HCT116 (cell line): ENCODE data around the gene ZNF341. TPM values are rescaled to one million over a fixed set of nuclear protein-coding genes. Genes with fewer than 3 reads are reported as not detected.

ENCODE experiments used
- ATAC-seq: fragments of 200-7000 bp; cut with Tn5 transposase; 2 replicates; pipeline ENCODE4 v1.9.1; 2020; ENCODE audit warnings: mild to moderate bottlenecking, moderate library complexity
- BruUV-seq: library from RNA; stranded (reverse); fragments of 400-500 nt; replicated peaks from 2 replicates; lab custom pipeline; 2021; lab: Mats Ljungman, UMichigan
- CTCF ChIA-PET: fragments of 300-600 bp; sonication (Branson Sonifier 250); formaldehyde crosslinking; loops from one replicate; lab custom pipeline; 2021; ENCODE audit warnings: antibody characterized with exemption; lab: Charles Lee
- POLR2A ChIA-PET: fragments of 300-600, 350-600 bp; sonication (Branson Sonifier 250); formaldehyde crosslinking; loops from one replicate; lab custom pipeline; 2021; ENCODE audit warnings: antibody characterized with exemption; lab: Charles Lee
- RAD21 ChIA-PET, 2 experiments: fragments of 300-600 bp; sonication (Branson Sonifier 250); formaldehyde crosslinking; loops; one replicate each; lab custom pipeline; 2023; ENCODE audit warnings: low total read pairs in 2 of 2; ENCODE audit not compliant: uncharacterized antibody in 2 of 2, unreplicated experiment in 2 of 2, low non-redundant PET in 1 of 2; lab: Charles Lee
- DNase-seq: peaks from one replicate; pipeline ENCODE4 v3.0.0-alpha.2; 2010; ENCODE audit warnings: low read depth, low spot score
- H2AFZ ChIP-seq: fragments of 200-600 bp; shearing (Covaris generic), sonication (generic); 2 replicates; pipeline ENCODE4 v1.6.1; 2017; ENCODE audit warnings: low read depth, mixed run types, mixed read lengths, antibody characterized with exemption, low read length; ENCODE audit not compliant: poor library complexity, severe bottlenecking
- H3K27ac ChIP-seq: 2 replicates; pipeline ENCODE4 v1.5.1; 2012; ENCODE audit warnings: low read depth, low read length
- H3K27me3 ChIP-seq: fragments of 200-600 bp; sonication (generic); 2 replicates; pipeline ENCODE4 v1.6.1; 2016; ENCODE audit warnings: mixed run types, low read length, mixed read lengths; ENCODE audit not compliant: insufficient read depth
- H3K36me3 ChIP-seq, 2 experiments: fragments of 200-500 bp in 1 of 2; fragments of 200-600 bp in 1 of 2; sonication (Bioruptor generic) in 1 of 2; sonication (generic) in 1 of 2; 2 replicates each; pipeline versions ENCODE4 v1.5.1 to v1.6.1; 2014 to 2016; ENCODE audit warnings: low read length in 2 of 2, inconsistent platforms in 1 of 2, mixed read lengths in 1 of 2, mixed run types in 1 of 2; ENCODE audit not compliant: insufficient read depth in 2 of 2, control insufficient read depth in 1 of 2
- H3K4me1 ChIP-seq, 2 experiments: fragments of 200-600 bp in 1 of 2; sonication (generic) in 1 of 2; 2 replicates each; pipeline versions ENCODE4 v1.5.1 to v1.6.1; 2012 to 2017; ENCODE audit warnings: low read length in 2 of 2, inconsistent platforms in 1 of 2, mild to moderate bottlenecking in 1 of 2, mixed read lengths in 1 of 2, mixed run types in 1 of 2, moderate library complexity in 1 of 2; ENCODE audit not compliant: insufficient read depth in 2 of 2, control insufficient read depth in 1 of 2
- H3K4me2 ChIP-seq: fragments of 200-600 bp; sonication (generic); 2 replicates; pipeline ENCODE4 v1.6.1; 2017; ENCODE audit warnings: mixed run types, low read length, mixed read lengths
- H3K4me3 ChIP-seq, 2 experiments: fragments of 200-600 bp in 1 of 2; sonication (generic) in 1 of 2; replicated peaks in 1 of 2; 2 replicates each; pipeline ENCODE4 v1.5.1; 2011 to 2016; ENCODE audit warnings: low read length in 2 of 2, control low read depth in 1 of 2, low read depth in 1 of 2, mild to moderate bottlenecking in 1 of 2, mixed read lengths in 1 of 2, mixed run types in 1 of 2
- H3K79me2 ChIP-seq: fragments of 200-600 bp; sonication (generic); 2 replicates; pipeline ENCODE4 v1.6.1; 2017; ENCODE audit warnings: mild to moderate bottlenecking, mixed run types, low read length, moderate library complexity, mixed read lengths; ENCODE audit not compliant: insufficient read depth
- H3K9ac ChIP-seq: fragments of 200-600 bp; sonication (generic); 2 replicates; pipeline ENCODE4 v1.6.1; 2016; ENCODE audit warnings: low read length, mixed read lengths
- H3K9me2 ChIP-seq: fragments of 200-600 bp; sonication (generic), shearing (Covaris generic); 2 replicates; pipeline ENCODE4 v1.6.1; 2017; ENCODE audit warnings: mixed run types, mild to moderate bottlenecking, moderate library complexity; ENCODE audit not compliant: insufficient read depth
- H3K9me3 ChIP-seq, 2 experiments: fragments of 200-500 bp in 1 of 2; fragments of 200-600 bp in 1 of 2; sonication (Bioruptor generic) in 1 of 2; sonication (generic) in 1 of 2; 2 replicates each; pipeline ENCODE4 v1.6.1; 2014 to 2017; ENCODE audit warnings: low read length in 2 of 2, mixed read lengths in 2 of 2, inconsistent platforms in 1 of 2, low read depth in 1 of 2, mild to moderate bottlenecking in 1 of 2, mixed run types in 1 of 2, moderate library complexity in 1 of 2; ENCODE audit not compliant: control insufficient read depth in 1 of 2, insufficient read depth in 1 of 2
- H4K20me1 ChIP-seq: fragments of 200-600 bp; sonication (generic), shearing (Covaris generic); 2 replicates; pipeline ENCODE4 v1.6.1; 2017; ENCODE audit warnings: mixed run types, mild to moderate bottlenecking, moderate library complexity; ENCODE audit not compliant: insufficient read depth
- CBX3 ChIP-seq: IDR thresholded peaks from 2 replicates; pipeline ENCODE4 v1.6.1; 2012; ENCODE audit warnings: low read depth
- ELF1 ChIP-seq: IDR thresholded peaks from 2 replicates; pipeline ENCODE4 v1.6.1; 2012; ENCODE audit warnings: low read depth, borderline replicate concordance
- EZH2phosphoT487 ChIP-seq: fragments of 200-600 bp; IDR thresholded peaks from 2 replicates; pipeline ENCODE4 v1.6.1; 2018; ENCODE audit warnings: antibody characterized with exemption, borderline replicate concordance
- FOSL1 ChIP-seq: IDR thresholded peaks from 2 replicates; pipeline ENCODE4 v1.6.1; 2012; ENCODE audit warnings: low read depth
- JUND ChIP-seq: IDR thresholded peaks from 2 replicates; pipeline ENCODE4 v1.6.1; 2012
- POLR2AphosphoS5 ChIP-seq: IDR thresholded peaks from 2 replicates; pipeline ENCODE4 v1.6.1; 2011; ENCODE audit warnings: mild to moderate bottlenecking, low read depth, low read length, moderate library complexity
- RAD21 ChIP-seq: IDR thresholded peaks from 2 replicates; pipeline ENCODE4 v1.6.1; 2012; ENCODE audit warnings: low read depth, mild to moderate bottlenecking
- SIN3A ChIP-seq: IDR thresholded peaks from 2 replicates; pipeline ENCODE4 v1.6.1; 2012; ENCODE audit warnings: low read depth
- SP1 ChIP-seq: IDR thresholded peaks from 2 replicates; pipeline ENCODE4 v1.6.1; 2012; ENCODE audit warnings: low read depth
- TCF7L2 ChIP-seq: IDR thresholded peaks from 2 replicates; pipeline ENCODE4 v1.7.0; 2011; ENCODE audit warnings: borderline replicate concordance, inconsistent platforms; ENCODE audit not compliant: insufficient read depth, insufficient read length; ENCODE audit errors: extremely low read depth
- ZNF274 ChIP-seq: fragments of 200-500 bp; sonication (Bioruptor generic); IDR thresholded peaks from 2 replicates; pipeline ENCODE4 v1.6.1; 2014; ENCODE audit warnings: mild to moderate bottlenecking, low read depth, low read length, inconsistent platforms
- intact Hi-C: fragments of 100-400 bp; cut with micrococcal nuclease; formaldehyde crosslinking; loops from 2 replicates; pipeline ENCODE4 v1.10.0; 2022
- total RNA-seq: library from RNA; stranded (reverse); gene quantifications from one replicate; pipeline ENCODE4 v1.2.1, GENCODE V29; 2021; ENCODE audit not compliant: unreplicated experiment
- TF ChIP-seq, protein P1 (sequence below): IDR thresholded peaks from 2 replicates; pipeline ENCODE4 v1.6.1; 2012
- TF ChIP-seq, protein P2 (sequence below): IDR thresholded peaks from 2 replicates; pipeline ENCODE4 v1.6.1; 2011; ENCODE audit warnings: mild to moderate bottlenecking, low read length, moderate library complexity; ENCODE audit not compliant: insufficient replicate concordance; ENCODE audit errors: extremely low read depth
- TF ChIP-seq, protein P3 (sequence below): IDR thresholded peaks from 2 replicates; pipeline ENCODE4 v1.6.1; 2012; ENCODE audit warnings: low read depth

ZNF341 gene
- total RNA-seq, 1 experiment from 2014 or later: 4.9 TPM

DNA sequence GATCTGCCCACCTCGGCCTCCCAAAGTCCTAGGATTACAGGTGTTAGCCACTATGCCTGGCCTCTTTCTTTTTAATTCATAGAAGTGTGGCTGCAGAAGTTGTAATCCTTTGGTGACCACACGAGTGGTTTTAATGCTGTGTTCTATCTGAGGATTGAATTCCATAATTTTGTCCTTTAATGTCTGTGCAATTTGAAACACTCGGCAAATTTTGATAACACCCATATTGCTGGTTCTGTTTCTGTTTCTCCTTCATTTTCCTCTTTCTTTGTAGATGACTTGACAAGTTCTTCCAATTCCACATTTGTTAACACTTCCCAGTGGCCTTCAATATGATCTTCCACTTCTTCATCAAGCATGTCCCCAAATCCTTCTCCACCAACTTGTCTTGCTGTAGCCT, 76.6 kb downstream of the ZNF341 start (continued):
- TF ChIP-seq POLR2AphosphoS5 (no peak), TCF7L2 (no peak), JUND (no peak)

DNA sequence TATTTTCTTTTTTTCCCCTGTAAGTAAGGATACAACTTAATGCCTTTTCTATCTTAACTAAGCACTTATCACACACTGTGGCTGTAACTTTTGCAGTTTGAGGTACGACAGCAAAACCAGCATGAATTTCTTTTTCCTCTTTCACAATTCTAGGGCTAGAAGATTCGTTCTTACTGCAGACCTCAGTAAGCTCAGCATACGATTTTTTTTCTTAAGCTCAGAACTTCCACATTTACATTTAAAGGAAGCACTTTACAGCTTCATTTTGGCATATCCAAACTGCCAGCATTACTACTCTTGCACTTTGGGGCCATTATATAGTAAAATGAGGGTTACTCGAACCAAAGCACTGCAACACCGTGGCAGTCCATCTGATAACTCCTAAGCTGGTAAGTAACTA, 78.5 kb downstream of the ZNF341 start:
- Histone ChIP-seq H3K27ac (no peak overlapping the region), H3K9me3 (no peaks in the 10 kb centered on the region), H2AFZ (no peak overlapping the region), H3K9me2 (no peaks in the 10 kb centered on the region), H3K27me3 (no peaks in the 10 kb centered on the region), H3K4me3 (no peak overlapping the region), H3K79me2 (peaks cover 39% of the 10 kb centered on the region), H3K9ac (no peak overlapping the region), H3K4me2 (peak overlapping the region; percentile 37; the same call in 1 of the 2 replicates), H3K4me1 (peaks cover 8 to 22% of the 10 kb centered on the region in 2 experiments), H3K36me3 (no peaks in the 10 kb centered on the region; a peak in 2 of 4 replicates), H4K20me1 (no peaks in the 10 kb centered on the region)
- no TSS peak for BruUV-seq
- ChIA-PET CTCF (interaction anchor here (1.0 kb wide), 1 partner anchor 18 kb away, joined by 3 read pairs; no protein-coding TSS in a partner anchor), RAD21 (no interaction called here), POLR2A (interaction anchor here (1.2 kb wide), 1 partner anchor 302 kb away, joined by 6 read pairs; the partner anchor contains the start of gene EIF2S2)
- ATAC-seq: no peak
- TF ChIP-seq JUND: no peak
- no peak for TF ChIP-seq TCF7L2
- TF ChIP-seq, protein P1, sequence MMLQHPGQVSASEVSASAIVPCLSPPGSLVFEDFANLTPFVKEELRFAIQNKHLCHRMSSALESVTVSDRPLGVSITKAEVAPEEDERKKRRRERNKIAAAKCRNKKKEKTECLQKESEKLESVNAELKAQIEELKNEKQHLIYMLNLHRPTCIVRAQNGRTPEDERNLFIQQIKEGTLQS: no peak
- TF ChIP-seq, protein P2, sequence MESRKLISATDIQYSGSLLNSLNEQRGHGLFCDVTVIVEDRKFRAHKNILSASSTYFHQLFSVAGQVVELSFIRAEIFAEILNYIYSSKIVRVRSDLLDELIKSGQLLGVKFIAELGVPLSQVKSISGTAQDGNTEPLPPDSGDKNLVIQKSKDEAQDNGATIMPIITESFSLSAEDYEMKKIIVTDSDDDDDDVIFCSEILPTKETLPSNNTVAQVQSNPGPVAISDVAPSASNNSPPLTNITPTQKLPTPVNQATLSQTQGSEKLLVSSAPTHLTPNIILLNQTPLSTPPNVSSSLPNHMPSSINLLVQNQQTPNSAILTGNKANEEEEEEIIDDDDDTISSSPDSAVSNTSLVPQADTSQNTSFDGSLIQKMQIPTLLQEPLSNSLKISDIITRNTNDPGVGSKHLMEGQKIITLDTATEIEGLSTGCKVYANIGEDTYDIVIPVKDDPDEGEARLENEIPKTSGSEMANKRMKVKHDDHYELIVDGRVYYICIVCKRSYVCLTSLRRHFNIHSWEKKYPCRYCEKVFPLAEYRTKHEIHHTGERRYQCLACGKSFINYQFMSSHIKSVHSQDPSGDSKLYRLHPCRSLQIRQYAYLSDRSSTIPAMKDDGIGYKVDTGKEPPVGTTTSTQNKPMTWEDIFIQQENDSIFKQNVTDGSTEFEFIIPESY: no peak
- TF ChIP-seq, protein P3, sequence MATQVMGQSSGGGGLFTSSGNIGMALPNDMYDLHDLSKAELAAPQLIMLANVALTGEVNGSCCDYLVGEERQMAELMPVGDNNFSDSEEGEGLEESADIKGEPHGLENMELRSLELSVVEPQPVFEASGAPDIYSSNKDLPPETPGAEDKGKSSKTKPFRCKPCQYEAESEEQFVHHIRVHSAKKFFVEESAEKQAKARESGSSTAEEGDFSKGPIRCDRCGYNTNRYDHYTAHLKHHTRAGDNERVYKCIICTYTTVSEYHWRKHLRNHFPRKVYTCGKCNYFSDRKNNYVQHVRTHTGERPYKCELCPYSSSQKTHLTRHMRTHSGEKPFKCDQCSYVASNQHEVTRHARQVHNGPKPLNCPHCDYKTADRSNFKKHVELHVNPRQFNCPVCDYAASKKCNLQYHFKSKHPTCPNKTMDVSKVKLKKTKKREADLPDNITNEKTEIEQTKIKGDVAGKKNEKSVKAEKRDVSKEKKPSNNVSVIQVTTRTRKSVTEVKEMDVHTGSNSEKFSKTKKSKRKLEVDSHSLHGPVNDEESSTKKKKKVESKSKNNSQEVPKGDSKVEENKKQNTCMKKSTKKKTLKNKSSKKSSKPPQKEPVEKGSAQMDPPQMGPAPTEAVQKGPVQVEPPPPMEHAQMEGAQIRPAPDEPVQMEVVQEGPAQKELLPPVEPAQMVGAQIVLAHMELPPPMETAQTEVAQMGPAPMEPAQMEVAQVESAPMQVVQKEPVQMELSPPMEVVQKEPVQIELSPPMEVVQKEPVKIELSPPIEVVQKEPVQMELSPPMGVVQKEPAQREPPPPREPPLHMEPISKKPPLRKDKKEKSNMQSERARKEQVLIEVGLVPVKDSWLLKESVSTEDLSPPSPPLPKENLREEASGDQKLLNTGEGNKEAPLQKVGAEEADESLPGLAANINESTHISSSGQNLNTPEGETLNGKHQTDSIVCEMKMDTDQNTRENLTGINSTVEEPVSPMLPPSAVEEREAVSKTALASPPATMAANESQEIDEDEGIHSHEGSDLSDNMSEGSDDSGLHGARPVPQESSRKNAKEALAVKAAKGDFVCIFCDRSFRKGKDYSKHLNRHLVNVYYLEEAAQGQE: no peak
- no peak for TF ChIP-seq CBX3
- TF ChIP-seq ELF1: no peak
- no peak for TF ChIP-seq EZH2phosphoT487
- no peak for TF ChIP-seq FOSL1
- no peak for TF ChIP-seq ZNF274
- no peak for TF ChIP-seq SP1
- no peak for TF ChIP-seq SIN3A
- no peak for TF ChIP-seq RAD21
- intact Hi-C loops: no loop called here
- DNase-seq: no peak
